Right lobe of liver (tissue), 6 donors: ENCODE data around the gene LPIN3. TPM values are rescaled to one million over a fixed set of nuclear protein-coding genes. Genes with fewer than 3 reads are reported as not detected.

Source experiments
- ATAC-seq, 4 donors: fragments of 200-7000 bp; cut with Tn5 transposase; one replicate each; pipeline ENCODE4 v1.9.1; 2020; ENCODE audit warnings: mild to moderate bottlenecking in 4 of 4, moderate library complexity in 4 of 4
- DNase-seq, 3 donors: peaks; one replicate each; pipeline ENCODE4 v3.0.0-alpha.2; 2020
- H3K27ac ChIP-seq, 3 donors: fragments of 200-600 bp; one replicate each; pipeline ENCODE4 v1.8.0; 2022
- H3K27me3 ChIP-seq, 2 donors: fragments of 200-600 bp; one replicate each; pipeline ENCODE4 v1.8.0; 2022
- H3K36me3 ChIP-seq, 4 donors: fragments of 200-600 bp; sonication (generic) in 1 of 4; one replicate each; pipeline versions ENCODE4 v1.5.1 to v1.8.0; 2017 to 2022; ENCODE audit warnings: control low read depth in 1 of 4
- H3K4me1 ChIP-seq, 4 donors: fragments of 200-600 bp; sonication (generic) in 1 of 4; one replicate each; pipeline versions ENCODE4 v1.5.1 to v1.8.0; 2017 to 2022; ENCODE audit warnings: control low read depth in 1 of 4
- H3K4me3 ChIP-seq, 3 donors: fragments of 200-600 bp; one replicate each; pipeline ENCODE4 v1.8.0; 2022
- H3K9me3 ChIP-seq, 4 donors: fragments of 200-600 bp; sonication (generic) in 1 of 4; one replicate each; pipeline versions ENCODE4 v1.5.1 to v1.8.0; 2017 to 2022; ENCODE audit warnings: control low read depth in 1 of 4
- CTCF ChIP-seq, 4 donors: fragments of 200-600 bp in 3 of 4; fragments of 450-650 bp in 1 of 4; IDR thresholded peaks; one replicate each; pipeline versions ENCODE4 v1.5.1 to v1.8.0; 2016 to 2022; ENCODE audit warnings: antibody characterized with exemption in 4 of 4, mild to moderate bottlenecking in 2 of 4
- POLR2A ChIP-seq: fragments of 450-650 bp; IDR thresholded peaks from one replicate; pipeline ENCODE4 v1.6.1; 2017; ENCODE audit warnings: antibody characterized with exemption, mild to moderate bottlenecking
- WGBS: methylation state at CpG from one replicate; pipeline ENCODE4 v1.1.6; 2018; ENCODE audit warnings: low coverage, low lambda C conversion rate; ENCODE audit not compliant: insufficient coverage; ENCODE audit errors: missing lambda C conversion rate; 5-methylcytosine and 5-hydroxymethylcytosine counted together
- intact Hi-C, 2 donors: fragments of 100-400 bp; cut with DNase I; formaldehyde crosslinking; loops; one replicate each; pipeline versions ENCODE4 v1.11.2 to v1.14.1; 2022
- total RNA-seq, 6 experiments: library from RNA; depleted of rRNA in 2 of 6; stranded (reverse); fragments of >200 nt in 2 of 6; fragmentation: NEBNext Ultra II Directional in 3 of 6; extraction: Animal tissue kit (Norgen Biotek cat#: 25700) in 3 of 6; gene quantifications; one replicate each; pipeline versions ENCODE4 v1.1.0 to v1.2.4, GENCODE V29; 2016 to 2023
- donor health status: DM: no; HTN: yes; CAD: no.
- donor health status: DM: no; HTN: no; CAD: no.
- donor health status: DM: no; HTN: no; CAD: no.
- donor health status: DM: no; HTN: yes; CAD: no.
- donor health status: DM: no; HTN: yes; CAD: no.

The LPIN3 gene
- total RNA-seq, 6 experiments from 2014 or later, result 8.4 to 44.7 (median 23.4) TPM

GRCh38 chr20:41317546-41318270 lies 22.9 kb upstream of the LPIN3 start, which contains the start of gene ZHX3:
Gene ZHX3 (minus strand): TSS chr20:41317731. CDS start chr20:41204916, 112,815 bp downstream.
- Histone ChIP-seq H3K36me3 (no peaks in the 10 kb centered on the region), H3K27me3 (no peaks in the 10 kb centered on the region), H3K9me3 (no peaks in the 10 kb centered on the region), H3K4me3 (peak within 1 kb of the TSS; percentile 53 to 84 (median 78)), H3K4me1 (peaks cover 0 to 43% (median 10%) of the 10 kb centered on the region in 4 donors), H3K27ac (peak within 1 kb of the TSS; percentile 80 to 86 (median 80))
- peak; percentile 98 to 99 (median 98) for DNase-seq
- ATAC-seq, result peak; percentile 88 to 97 (median 92)
- WGBS, result 0% methylated on average over 18 of the region's 64 CpGs
- TF ChIP-seq POLR2A (peak; percentile 63), CTCF (IDR thresholded peaks at IDR 0.05) (no peak)
- intact Hi-C loops, result no loop called here

GRCh38 chr20:41318271-41318649 lies 22.4 kb upstream of the LPIN3 start:
- H3K27me3 ChIP-seq, result no peaks in the 10 kb centered on the region
- no peaks in the 10 kb centered on the region for H3K36me3 ChIP-seq
- peak in 2 of 4 donors; percentile 2 to 14 for ATAC-seq
- H3K4me3 ChIP-seq, result peak overlapping the region; percentile 31 to 84 (median 78)
- no peak for DNase-seq
- intact Hi-C loops, result no loop called here
- peak overlapping the region; percentile 53 to 86 (median 60) for H3K27ac ChIP-seq
- H3K4me1 ChIP-seq, result peaks cover 0 to 43% (median 10%) of the 10 kb centered on the region in 4 donors
- no peaks in the 10 kb centered on the region for H3K9me3 ChIP-seq
- TF ChIP-seq CTCF (IDR thresholded peaks at IDR 0.05) (no peak), POLR2A (no peak)
- 16% methylated on average over 5 of the region's 5 CpGs for WGBS

- intact Hi-C loops, result no loop called here
- Histone ChIP-seq H3K9me3 (no peaks in the 10 kb centered on the region), H3K27ac (no peak overlapping the region), H3K27me3 (no peaks in the 10 kb centered on the region), H3K36me3 (no peaks in the 10 kb centered on the region), H3K4me3 (no peak overlapping the region), H3K4me1 (peaks cover 0 to 29% (median 6%) of the 10 kb centered on the region in 4 donors)
- ATAC-seq (no peak), DNase-seq (no peak)
- no peak for TF ChIP-seq POLR2A
- no peak for TF ChIP-seq CTCF (IDR thresholded peaks at IDR 0.05)
Observed at GRCh38 chr20:41320441-41320840, 20.2 kb upstream of the LPIN3 start.

- intact Hi-C loops, result no loop called here
- Histone ChIP-seq H3K36me3 (no peaks in the 10 kb centered on the region), H3K4me1 (peaks cover 0 to 27% (median 4%) of the 10 kb centered on the region in 4 donors), H3K27ac (no peak overlapping the region), H3K9me3 (no peaks in the 10 kb centered on the region), H3K4me3 (no peak overlapping the region), H3K27me3 (no peaks in the 10 kb centered on the region)
- 78% methylated on average over 1 of the region's 1 CpG for WGBS
- DNase-seq, result no peak
- TF ChIP-seq POLR2A (no peak), CTCF (IDR thresholded peaks at IDR 0.05) (no peak)
- ATAC-seq, result no peak
Observed at GRCh38 chr20:41320976-41321375, 19.6 kb upstream of the LPIN3 start.
